Measurements from ENCODE around the gene ARHGAP4. TPM values are rescaled to one million over a fixed set of nuclear protein-coding genes. Genes with fewer than 3 reads are reported as not detected.

ARHGAP4 gene
- total and polyA plus RNA-seq, 10 donors = 176 to 713 (median 269) TPM

DNA sequence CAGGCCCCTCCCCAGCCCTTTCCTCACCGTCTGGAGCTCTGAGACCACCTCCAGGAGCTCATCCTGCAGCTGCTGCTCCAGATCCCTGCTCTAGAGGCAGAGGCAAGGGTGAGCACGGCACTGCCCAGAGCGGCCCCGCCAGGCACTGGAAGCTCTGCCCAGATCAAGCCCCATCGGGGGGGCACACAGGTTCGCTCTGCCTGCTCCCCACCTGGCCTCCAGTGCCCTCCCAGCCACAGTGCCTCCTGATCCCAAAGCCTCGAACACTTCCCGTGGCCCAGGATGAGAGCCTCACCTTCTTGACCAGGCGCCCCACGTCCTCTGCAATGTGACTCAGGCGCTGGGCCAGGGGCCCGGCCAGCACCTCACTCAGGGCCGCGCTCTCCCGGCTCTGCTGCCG, 5.0 kb downstream of the ARHGAP4 start:
- WGBS, 5 donors = 60 to 90% (median 83%) methylated on average over 1 to 16 of the region's 16 CpGs
- H3K27ac ChIP-seq = peak overlapping the region in 3 of 8 donors; percentile 96 to 99 (median 99)
- H3K36me3 ChIP-seq = peaks cover 0 to 59% (median 17%) of the 10 kb centered on the region in 6 donors
- intact Hi-C loops (cut with DNase I; ENCODE audit: low total_unique reads) = no loop called here
- peaks cover 0 to 18% (median 0%) of the 10 kb centered on the region in 7 donors for H3K27me3 ChIP-seq (replicated peaks in 1 of 7)
- no peaks in the 10 kb centered on the region for H3K9me3 ChIP-seq
- no peak for DNase-seq
- peaks cover 9 to 55% (median 51%) of the 10 kb centered on the region in 6 donors for H3K4me1 ChIP-seq
- TF ChIP-seq, protein P1, sequence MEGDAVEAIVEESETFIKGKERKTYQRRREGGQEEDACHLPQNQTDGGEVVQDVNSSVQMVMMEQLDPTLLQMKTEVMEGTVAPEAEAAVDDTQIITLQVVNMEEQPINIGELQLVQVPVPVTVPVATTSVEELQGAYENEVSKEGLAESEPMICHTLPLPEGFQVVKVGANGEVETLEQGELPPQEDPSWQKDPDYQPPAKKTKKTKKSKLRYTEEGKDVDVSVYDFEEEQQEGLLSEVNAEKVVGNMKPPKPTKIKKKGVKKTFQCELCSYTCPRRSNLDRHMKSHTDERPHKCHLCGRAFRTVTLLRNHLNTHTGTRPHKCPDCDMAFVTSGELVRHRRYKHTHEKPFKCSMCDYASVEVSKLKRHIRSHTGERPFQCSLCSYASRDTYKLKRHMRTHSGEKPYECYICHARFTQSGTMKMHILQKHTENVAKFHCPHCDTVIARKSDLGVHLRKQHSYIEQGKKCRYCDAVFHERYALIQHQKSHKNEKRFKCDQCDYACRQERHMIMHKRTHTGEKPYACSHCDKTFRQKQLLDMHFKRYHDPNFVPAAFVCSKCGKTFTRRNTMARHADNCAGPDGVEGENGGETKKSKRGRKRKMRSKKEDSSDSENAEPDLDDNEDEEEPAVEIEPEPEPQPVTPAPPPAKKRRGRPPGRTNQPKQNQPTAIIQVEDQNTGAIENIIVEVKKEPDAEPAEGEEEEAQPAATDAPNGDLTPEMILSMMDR (IDR thresholded peaks at IDR 0.05 in 8 of 11, conservative IDR thresholded peaks at IDR 0.05 in 3 of 11) = no peak
- peak in 1 of 3 donors; percentile 1 for TF ChIP-seq POLR2AphosphoS5 (IDR thresholded peaks at IDR 0.05)
- peak overlapping the region in 1 of 8 donors; percentile 71 for H3K4me3 ChIP-seq

DNA sequence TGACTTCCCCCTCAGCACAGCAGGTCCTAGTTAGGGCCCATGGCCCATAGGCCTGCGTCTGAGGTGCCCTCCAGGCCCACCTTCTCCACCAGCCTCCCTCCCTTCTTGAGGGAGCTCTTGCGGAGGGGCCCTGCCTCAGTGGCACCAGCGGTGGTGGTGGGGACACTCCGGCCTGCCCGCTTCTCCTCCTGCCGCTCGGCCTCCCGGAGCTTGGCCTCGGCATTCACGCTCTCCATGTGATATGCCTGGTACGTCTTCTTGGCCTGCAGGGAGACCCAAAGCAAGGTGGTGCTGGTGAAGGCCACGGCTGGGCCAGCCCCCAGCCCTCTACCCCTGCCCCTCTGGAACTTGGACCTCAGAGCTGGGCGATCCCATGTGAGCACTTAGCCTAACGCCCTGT, 5.5 kb downstream of the ARHGAP4 start:
- Histone ChIP-seq H3K4me1 (peaks cover 9 to 51% (median 47%) of the 10 kb centered on the region in 6 donors), H3K27ac (no peak overlapping the region), H3K36me3 (peaks cover 0 to 64% (median 17%) of the 10 kb centered on the region in 6 donors), H3K4me3 (no peak overlapping the region), H3K27me3 (replicated peaks in 1 of 7) (peaks cover 0 to 18% (median 0%) of the 10 kb centered on the region in 7 donors), H3K9me3 (no peaks in the 10 kb centered on the region)
- TF ChIP-seq POLR2AphosphoS5 (IDR thresholded peaks at IDR 0.05) = peak in 1 of 3 donors; percentile 40
- no peak for TF ChIP-seq POLR2A (IDR thresholded peaks at IDR 0.05)
- intact Hi-C loops (cut with DNase I; ENCODE audit: low total_unique reads) = no loop called here
- whole genome bisulfite sequencing, 5 donors = 95 to 99% (median 96%) methylated on average over 12 to 14 of the region's 14 CpGs; no CpG with 5 or more reads in 1 of the 5 donors
- DNase-seq = no peak

DNA sequence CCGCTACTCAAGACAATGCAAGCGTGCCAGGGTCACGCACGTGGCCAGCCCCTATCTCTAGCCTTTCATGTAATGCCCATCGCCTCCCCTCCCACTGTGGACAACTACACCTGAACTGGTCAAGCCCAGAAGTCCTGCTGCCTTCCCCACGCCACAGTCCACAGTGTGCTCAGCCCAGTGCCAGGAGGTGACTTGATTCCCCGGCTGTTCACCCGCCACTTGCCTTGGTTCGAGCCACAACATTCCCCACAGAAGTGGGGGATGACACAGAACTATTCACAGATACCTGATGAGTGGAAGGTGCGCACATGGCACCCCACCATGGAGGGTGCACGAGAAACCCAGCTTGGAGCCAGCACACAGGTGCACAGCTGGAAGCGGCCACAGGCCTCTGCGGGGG, 6.8 kb downstream of the ARHGAP4 start:
- no peak overlapping the region for H3K4me3 ChIP-seq
- H3K9me3 ChIP-seq = no peaks in the 10 kb centered on the region
- intact Hi-C loops (cut with DNase I; ENCODE audit: low total_unique reads) = no loop called here
- H3K36me3 ChIP-seq = peaks cover 0 to 77% (median 17%) of the 10 kb centered on the region in 6 donors
- DNase-seq = no peak
- no peak overlapping the region for H3K27ac ChIP-seq
- H3K4me1 ChIP-seq = peaks cover 6 to 38% (median 35%) of the 10 kb centered on the region in 6 donors
- TF ChIP-seq, protein P1 (IDR thresholded peaks at IDR 0.05 in 8 of 11, conservative IDR thresholded peaks at IDR 0.05 in 3 of 11) = no peak
- TF ChIP-seq POLR2AphosphoS5 (IDR thresholded peaks at IDR 0.05) = no peak
- no peak for TF ChIP-seq POLR2A (IDR thresholded peaks at IDR 0.05)
- 89 to 97% (median 92%) methylated on average over 3 to 13 of the region's 13 CpGs for WGBS, 5 donors
- H3K27me3 ChIP-seq (replicated peaks in 1 of 7) = peaks cover 0 to 18% (median 0%) of the 10 kb centered on the region in 7 donors

DNA sequence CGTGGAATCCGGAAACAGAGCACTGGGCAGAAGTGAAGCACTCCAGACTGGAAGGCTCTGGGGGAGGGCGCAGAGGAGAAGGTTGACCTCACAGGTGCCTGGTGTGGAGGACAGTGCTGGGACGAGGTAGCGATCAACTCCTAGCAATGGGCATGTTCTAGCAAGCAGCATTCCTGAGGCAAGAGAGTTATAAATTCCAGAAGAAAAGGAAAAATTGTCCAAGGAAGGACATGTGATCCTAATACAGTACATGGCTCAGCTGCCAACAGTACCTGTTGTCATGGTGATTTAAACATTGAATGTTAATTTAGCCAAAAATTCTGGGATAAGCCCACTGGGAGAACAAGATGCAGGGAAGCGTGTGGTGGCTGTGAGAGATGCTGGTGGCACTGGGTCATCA, 8.2 kb downstream of the ARHGAP4 start:
- no peak overlapping the region for H3K27ac ChIP-seq
- H3K4me1 ChIP-seq = peaks cover under 1 to 24% (median 21%) of the 10 kb centered on the region in 6 donors
- no peaks in the 10 kb centered on the region for H3K9me3 ChIP-seq
- H3K27me3 ChIP-seq (replicated peaks in 1 of 7) = peaks cover 0 to 18% (median 0%) of the 10 kb centered on the region in 7 donors
- intact Hi-C loops (cut with DNase I; ENCODE audit: low total_unique reads) = no loop called here
- no peak for TF ChIP-seq POLR2A (IDR thresholded peaks at IDR 0.05)
- no peak for TF ChIP-seq POLR2AphosphoS5 (IDR thresholded peaks at IDR 0.05)
- TF ChIP-seq, protein P1 (IDR thresholded peaks at IDR 0.05 in 8 of 11, conservative IDR thresholded peaks at IDR 0.05 in 3 of 11) = no peak
- DNase-seq = no peak
- 88 to 95% (median 91%) methylated on average over 5 to 6 of the region's 6 CpGs for WGBS, 5 donors
- H3K4me3 ChIP-seq = no peak overlapping the region
- H3K36me3 ChIP-seq = peaks cover 0 to 91% (median 27%) of the 10 kb centered on the region in 6 donors
